Tibial nerve (tissue), 4 donors: ENCODE measurements around the gene DEFB112.

Source experiments
- CTCF ChIP-seq, 5 experiments: fragments of 200-600 bp in 3 of 5; fragments of 450-650 bp in 2 of 5; sonication (generic) in 3 of 5; IDR thresholded peaks; one replicate each; pipeline ENCODE4 v1.5.1; 2016 to 2019; ENCODE audit warnings: antibody characterized with exemption in 5 of 5, mild to moderate bottlenecking in 3 of 5, moderate library complexity in 2 of 5
- EP300 ChIP-seq, 2 donors: sonication (generic); formaldehyde crosslinking; IDR thresholded peaks; one replicate each; pipeline ENCODE4 v1.6.1; 2017; ENCODE audit warnings: antibody characterized with exemption in 2 of 2, mild to moderate bottlenecking in 1 of 2
- POLR2A ChIP-seq, 2 donors: fragments of 450-650 bp; IDR thresholded peaks; one replicate each; pipeline ENCODE4 v1.6.1; 2017; ENCODE audit warnings: antibody characterized with exemption in 2 of 2, mild to moderate bottlenecking in 2 of 2, moderate library complexity in 2 of 2

GRCh38 chr6:50076431-50076830 is 26.7 kb upstream of the DEFB112 start:
- TF ChIP-seq POLR2A (IDR thresholded peaks at IDR 0.05) (no peak), CTCF (IDR thresholded peaks at IDR 0.05) (no peak), EP300 (IDR thresholded peaks at IDR 0.05) (no peak)
